GM21447 (cell line): ENCODE results near the gene NOC4L.

Source experiments
- ATAC-seq: cut with Tn5 transposase; IDR thresholded peaks from one replicate; pipeline ENCODE4 v1.9.1; 2021; ENCODE audit not compliant: unreplicated experiment

Gene NOC4L

GRCh38 chr12:132196038-132196872 lies 52.0 kb downstream of the NOC4L start:
- no peak for ATAC-seq

DNA sequence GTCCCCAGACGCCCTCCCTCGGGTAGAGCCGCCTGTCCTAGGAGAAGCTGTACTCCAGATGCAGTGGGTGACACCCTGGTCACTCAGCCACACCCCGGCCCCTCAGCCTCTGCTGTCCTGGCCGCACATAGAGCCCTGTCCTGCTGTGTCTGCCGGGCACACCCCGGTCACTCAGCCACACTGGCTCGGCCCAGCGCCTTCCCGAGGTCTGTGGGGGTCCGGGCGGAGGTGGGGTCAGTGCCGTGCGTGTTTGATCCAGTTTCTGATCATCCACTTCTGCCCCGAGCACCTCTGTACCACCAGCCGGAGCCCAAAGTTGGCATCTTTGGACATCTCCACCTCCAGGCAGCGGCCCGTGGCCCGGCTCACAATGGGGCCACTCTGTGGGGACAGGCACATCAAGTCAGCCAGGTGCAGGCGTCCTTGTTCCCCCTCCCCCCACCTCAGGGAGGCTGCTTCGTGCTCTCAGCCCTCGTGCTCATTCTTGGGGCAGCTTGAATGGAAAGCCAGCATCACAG lies 52.7 kb downstream of the NOC4L start:
- ATAC-seq, result no peak

- no peak for ATAC-seq
Measured at GRCh38 chr12:132197581-132198354, 53.5 kb downstream of the NOC4L start.

DNA sequence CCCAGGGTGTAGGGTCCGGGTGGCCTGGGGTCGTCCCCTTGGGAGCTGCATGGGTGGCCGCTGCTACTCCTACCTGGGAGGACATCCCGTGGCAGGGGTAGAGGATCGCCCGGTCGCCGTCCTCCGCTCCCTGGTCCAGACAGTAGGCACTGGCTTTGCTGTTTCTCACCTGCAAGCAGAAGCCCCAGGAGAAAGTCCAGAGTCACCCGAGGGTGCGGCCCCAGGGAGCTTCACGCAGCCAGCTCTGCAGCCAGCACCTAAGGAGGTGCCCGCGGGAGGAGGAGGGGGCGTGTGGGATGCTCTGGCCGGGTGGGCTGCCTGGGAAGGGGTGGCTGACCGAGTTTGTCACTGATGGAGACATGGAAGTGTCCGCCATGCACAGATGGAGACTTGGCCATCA lies 54.8 kb downstream of the NOC4L start:
- ATAC-seq, result no peak

DNA sequence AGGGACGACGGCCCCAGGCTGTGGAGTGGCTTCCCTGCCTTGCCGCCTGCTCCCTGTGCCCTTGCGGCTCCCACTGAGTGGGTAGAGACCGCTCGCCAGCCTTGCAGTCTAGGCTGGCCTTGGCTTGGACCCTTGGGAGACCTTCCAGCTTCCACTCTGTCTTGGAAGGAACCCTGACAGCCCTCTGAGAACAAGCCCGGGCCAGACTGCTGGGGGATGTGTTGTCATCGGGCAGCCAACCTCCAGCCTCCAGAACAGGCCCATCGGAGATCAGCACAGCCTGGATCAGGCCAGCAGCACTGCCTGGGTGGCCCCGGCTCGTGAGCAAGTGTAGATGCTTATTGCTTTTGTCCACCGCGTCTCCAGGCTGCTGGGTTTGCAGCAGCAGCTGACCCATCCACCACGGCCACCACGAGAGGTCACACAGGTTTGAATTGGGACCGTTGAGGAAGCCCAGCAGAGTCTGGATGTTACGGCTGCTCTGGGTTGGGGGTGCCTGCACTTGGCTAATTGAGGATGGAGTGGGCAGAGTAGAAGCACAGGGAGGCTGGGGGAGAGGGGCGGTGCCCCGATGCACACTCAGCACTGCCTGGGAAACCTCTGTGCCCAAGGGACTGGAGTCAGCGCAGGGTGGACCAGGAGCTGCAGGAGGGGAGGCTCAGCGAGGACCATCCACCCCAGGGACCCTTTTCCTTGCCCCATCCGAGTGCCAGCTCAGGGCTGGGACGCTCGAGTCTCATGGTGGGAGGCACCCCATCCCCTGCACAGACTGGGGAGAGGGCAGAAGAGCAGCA lies 55.5 kb downstream of the NOC4L start:
- no peak for ATAC-seq

DNA sequence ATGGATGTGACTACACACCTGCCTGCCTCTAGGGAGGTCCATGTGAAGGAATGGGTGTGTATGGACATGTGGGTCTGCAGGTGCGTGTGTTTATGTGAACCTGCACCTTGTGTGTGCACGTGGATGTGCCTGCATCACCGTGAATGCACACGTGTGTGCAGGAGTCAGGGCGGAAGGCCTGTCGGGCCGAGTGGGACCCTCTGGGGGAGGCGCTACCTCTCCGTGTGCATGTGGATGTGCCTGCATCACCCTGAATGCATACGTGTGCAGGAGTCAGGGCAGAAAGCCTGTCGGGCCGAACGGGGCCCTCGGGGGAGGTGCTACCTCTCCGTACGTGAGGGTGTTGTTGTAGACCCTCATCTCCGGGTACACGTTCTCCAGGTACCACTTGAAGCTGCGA lies 56.5 kb downstream of the NOC4L start:
- ATAC-seq, result no peak

- ATAC-seq, result no peak
Measured at GRCh38 chr12:132201391-132202120, 57.3 kb downstream of the NOC4L start.
